Stomach (tissue), 9 donors: Measurements from ENCODE around the gene ZBTB7B. TPM values are rescaled to one million over a fixed set of nuclear protein-coding genes. Genes with fewer than 3 reads are reported as not detected.

Source experiments
- DNase-seq, 2 donors: peaks; one replicate each; pipeline versions ENCODE4 v3.0.0 to v3.0.0-alpha.2; 2013 to 2019
- H3K27ac ChIP-seq, 5 donors: fragments of 200-600 bp in 4 of 5; sonication (generic) in 4 of 5; one replicate each; pipeline ENCODE4 v1.5.1; 2013 to 2019; ENCODE audit warnings: mild to moderate bottlenecking in 1 of 5, moderate library complexity in 1 of 5
- H3K27me3 ChIP-seq, 3 donors: fragments of 200-600 bp; sonication (generic); one replicate each; pipeline ENCODE4 v1.5.1; 2017 to 2019; ENCODE audit warnings: mixed run types in 1 of 3
- H3K36me3 ChIP-seq, 4 donors: fragments of 200-600 bp; sonication (generic); 1 replicate in 3 of 4; 2 replicates in 1 of 4; pipeline ENCODE4 v1.5.1; 2016 to 2019
- H3K4me1 ChIP-seq, 4 donors: fragments of 200-600 bp; sonication (generic); one replicate each; pipeline ENCODE4 v1.5.1; 2016 to 2019
- H3K4me3 ChIP-seq, 4 donors: fragments of 200-600 bp; sonication (generic) in 3 of 4; one replicate each; pipeline ENCODE4 v1.5.1; 2016 to 2019; ENCODE audit warnings: mild to moderate bottlenecking in 1 of 4
- H3K9me3 ChIP-seq, 4 donors: fragments of 200-600 bp; sonication (generic); one replicate each; pipeline ENCODE4 v1.5.1; 2016 to 2019
- CTCF ChIP-seq, 7 experiments: fragments of 450-650 bp in 4 of 7; fragments of 200-600 bp in 3 of 7; sonication (generic) in 3 of 7; IDR thresholded peaks; one replicate each; pipeline ENCODE4 v1.5.1; 2016 to 2019; ENCODE audit warnings: antibody characterized with exemption in 7 of 7, control low read depth in 2 of 7, mild to moderate bottlenecking in 1 of 7
- EP300 ChIP-seq: sonication (generic); formaldehyde crosslinking; IDR thresholded peaks from one replicate; pipeline ENCODE4 v1.6.1; 2017; ENCODE audit warnings: antibody characterized with exemption
- POLR2A ChIP-seq, 4 donors: fragments of 450-650 bp; IDR thresholded peaks; one replicate each; pipeline ENCODE4 v1.6.1; 2016; ENCODE audit warnings: antibody characterized with exemption in 4 of 4, control low read depth in 2 of 4, mild to moderate bottlenecking in 1 of 4, moderate library complexity in 1 of 4
- POLR2AphosphoS5 ChIP-seq, 3 donors: sonication (generic); formaldehyde crosslinking; IDR thresholded peaks; one replicate each; pipeline ENCODE4 v1.6.1; 2016; ENCODE audit warnings: antibody characterized with exemption in 3 of 3
- WGBS, 5 donors: extraction: QIAGEN DNeasy Blood & Tissue Kit in 3 of 5; methylation state at CpG; one replicate each; pipeline versions ENCODE4 v1.1.5 to v1.1.7; 2013 to 2018; 5-methylcytosine and 5-hydroxymethylcytosine counted together
- intact Hi-C: fragments of 100-400 bp; cut with DNase I; formaldehyde crosslinking; loops from one replicate; pipeline ENCODE4 v1.15.1; 2023; ENCODE audit warnings: low total_unique reads
- polyA plus RNA-seq, 3 donors: library from polyadenylated mRNA; stranded (reverse); fragments of 200-250 nt; gene quantifications; one replicate each; pipeline ENCODE4 v1.2.3, GENCODE V29; 2013
- total RNA-seq, 5 donors: library from RNA; depleted of rRNA; stranded (reverse); fragments of >200 nt; gene quantifications; one replicate each; pipeline versions ENCODE4 v1.1.0 to v1.2.3, GENCODE V29; 2014 to 2016
- donor health status: healthy with polysubstance abuse.
- donor health status: Bipolar disorder and iron deficiency.
- donor health status: healthy.

Gene ZBTB7B
- total and polyA plus RNA-seq, 8 donors = 29.6 to 134 (median 38.1) TPM

- peaks cover 64 to 70% (median 66%) of the 10 kb centered on the region in 4 donors for H3K4me1 ChIP-seq
- TF ChIP-seq POLR2AphosphoS5 (IDR thresholded peaks at IDR 0.05) = peak in 2 of 3 donors; percentile 46 to 47
- no peak for TF ChIP-seq CTCF (IDR thresholded peaks at IDR 0.05)
- TF ChIP-seq POLR2A (IDR thresholded peaks at IDR 0.05) = peak in 1 of 4 donors; percentile 18
- intact Hi-C loops = no loop called here
- no peaks in the 10 kb centered on the region for H3K27me3 ChIP-seq
- no peaks in the 10 kb centered on the region for H3K9me3 ChIP-seq
- H3K27ac ChIP-seq = peak overlapping the region; percentile 96 to 100 (median 99)
- peaks cover 0 to 5% (median 0%) of the 10 kb centered on the region in 4 donors for H3K36me3 ChIP-seq
- peak; percentile 64 to 87 for DNase-seq
- 26 to 50% (median 29%) methylated on average over 15 to 17 of the region's 17 CpGs for WGBS, 5 donors
- H3K4me3 ChIP-seq = peak overlapping the region; percentile 78 to 90 (median 85)
Observed at GRCh38 chr1:155005076-155006011, 2.7 kb downstream of the ZBTB7B start.

DNA sequence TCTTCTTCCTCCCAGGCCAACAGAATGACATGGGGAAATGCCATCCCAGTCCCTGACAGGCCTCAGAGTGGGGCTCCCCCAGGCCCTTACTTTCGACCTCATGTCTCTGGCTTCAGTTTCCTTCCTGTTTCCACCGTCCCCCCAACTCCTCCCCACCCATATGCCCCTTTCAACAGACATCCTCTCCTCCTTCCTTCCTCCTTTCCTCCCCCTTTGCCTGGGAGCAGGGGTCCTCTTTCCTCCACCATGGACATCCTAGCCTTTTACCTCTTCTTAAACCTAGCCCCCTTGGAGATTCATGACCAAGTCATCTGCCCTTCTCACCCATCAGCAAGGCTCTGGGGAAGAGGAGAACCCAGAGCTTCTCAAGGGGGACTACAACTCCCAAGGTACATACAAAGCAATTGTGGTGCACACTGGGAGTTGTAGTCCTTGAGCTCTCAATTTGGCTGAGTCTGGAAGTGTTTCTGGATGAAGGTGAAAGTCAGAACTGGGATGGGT is 4.0 kb downstream of the ZBTB7B start:
- intact Hi-C loops = no loop called here
- TF ChIP-seq CTCF (IDR thresholded peaks at IDR 0.05) = no peak
- TF ChIP-seq POLR2AphosphoS5 (IDR thresholded peaks at IDR 0.05) = no peak
- TF ChIP-seq POLR2A (IDR thresholded peaks at IDR 0.05) = no peak
- TF ChIP-seq EP300 = no peak
- H3K4me3 ChIP-seq = peak overlapping the region in 3 of 4 donors; percentile 19 to 90 (median 78)
- peaks cover 77 to 81% (median 79%) of the 10 kb centered on the region in 4 donors for H3K4me1 ChIP-seq
- DNase-seq = peak in 1 of 2 donors; percentile 78
- peaks cover 0 to 18% (median 9%) of the 10 kb centered on the region in 4 donors for H3K36me3 ChIP-seq
- H3K27ac ChIP-seq = peak overlapping the region; percentile 96 to 100 (median 99)
- WGBS, 5 donors = 28 to 40% (median 34%) methylated on average over 2 of the region's 2 CpGs
- no peaks in the 10 kb centered on the region for H3K27me3 ChIP-seq
- H3K9me3 ChIP-seq = no peaks in the 10 kb centered on the region

- peak; percentile 32 to 86 for DNase-seq
- Histone ChIP-seq H3K9me3 (no peaks in the 10 kb centered on the region), H3K4me3 (peak overlapping the region; percentile 19 to 47 (median 34)), H3K36me3 (peaks cover 0 to 20% (median 10%) of the 10 kb centered on the region in 4 donors), H3K27ac (peak overlapping the region; percentile 96 to 100 (median 99)), H3K4me1 (peaks cover 84 to 88% (median 85%) of the 10 kb centered on the region in 4 donors), H3K27me3 (no peaks in the 10 kb centered on the region)
- WGBS, 5 donors = 28 to 42% (median 30%) methylated on average over 5 to 6 of the region's 6 CpGs
- TF ChIP-seq POLR2A (IDR thresholded peaks at IDR 0.05) = no peak
- peak in 2 of 3 donors; percentile 16 to 22 for TF ChIP-seq POLR2AphosphoS5 (IDR thresholded peaks at IDR 0.05)
- no peak for TF ChIP-seq EP300
- no peak for TF ChIP-seq CTCF (IDR thresholded peaks at IDR 0.05)
- intact Hi-C loops = no loop called here
Observed at GRCh38 chr1:155007251-155007828, 4.7 kb downstream of the ZBTB7B start.
